Measurements from ENCODE around the gene PHF2. TPM values are rescaled to one million over a fixed set of nuclear protein-coding genes. Genes with fewer than 3 reads are reported as not detected.

PHF2 gene
- 10 to 100 TPM; 14.6 to 15.6 TPM for total RNA-seq

- H3K4me3 Mint-ChIP-seq, result peak within 1 kb of the TSS; percentile 82
- H3K27me3 Mint-ChIP-seq, result no peaks in the 10 kb centered on the region
- peak; percentile 34 for DNase-seq
- peaks cover 28% of the 10 kb centered on the region for H3K4me1 Mint-ChIP-seq
- H3K9me3 Mint-ChIP-seq, result no peaks in the 10 kb centered on the region
- peak within 1 kb of the TSS; percentile 85 for H3K27ac Mint-ChIP-seq
- H3K36me3 Mint-ChIP-seq, result peaks cover 4% of the 10 kb centered on the region
Measured at GRCh38 chr9:93576258-93577077, at the start of gene PHF2. Gene PHF2 (plus strand): TSS chr9:93576584. CDS start chr9:93576774, 190 bp downstream.

GRCh38 chr9:93531374-93531773, 45.0 kb upstream of the PHF2 start:
- DNase-seq, result no peak
- H3K27me3 Mint-ChIP-seq, result no peaks in the 10 kb centered on the region
- H3K36me3 Mint-ChIP-seq, result peaks cover 19% of the 10 kb centered on the region

GRCh38 chr9:93532141-93532540, 44.2 kb upstream of the PHF2 start:
- no peaks in the 10 kb centered on the region for H3K9me3 Mint-ChIP-seq
- H3K27me3 Mint-ChIP-seq, result no peaks in the 10 kb centered on the region
- DNase-seq, result no peak
- no peak overlapping the region for H3K27ac Mint-ChIP-seq
- peaks cover 16% of the 10 kb centered on the region for H3K36me3 Mint-ChIP-seq
- no peaks in the 10 kb centered on the region for H3K4me1 Mint-ChIP-seq
- no peak overlapping the region for H3K4me3 Mint-ChIP-seq

More at GRCh38 chr9:93531374-93531773, 45.0 kb upstream of the PHF2 start:
- H3K4me3 Mint-ChIP-seq, result no peak overlapping the region
- no peak overlapping the region for H3K27ac Mint-ChIP-seq
- H3K9me3 Mint-ChIP-seq, result no peaks in the 10 kb centered on the region
- no peaks in the 10 kb centered on the region for H3K4me1 Mint-ChIP-seq

- Mint-ChIP-seq H3K27me3 (no peaks in the 10 kb centered on the region), H3K36me3 (peaks cover 14% of the 10 kb centered on the region), H3K4me3 (no peak overlapping the region), H3K9me3 (no peaks in the 10 kb centered on the region), H3K4me1 (no peaks in the 10 kb centered on the region), H3K27ac (no peak overlapping the region)
- no peak for DNase-seq
Measured at GRCh38 chr9:93533863-93534262, 42.5 kb upstream of the PHF2 start.

GRCh38 chr9:93536167-93536566, 40.2 kb upstream of the PHF2 start:
- no peak overlapping the region for H3K4me3 Mint-ChIP-seq
- H3K4me1 Mint-ChIP-seq, result no peaks in the 10 kb centered on the region
- no peaks in the 10 kb centered on the region for H3K27me3 Mint-ChIP-seq
- no peaks in the 10 kb centered on the region for H3K9me3 Mint-ChIP-seq
- H3K36me3 Mint-ChIP-seq, result peaks cover 14% of the 10 kb centered on the region
- H3K27ac Mint-ChIP-seq, result no peak overlapping the region
- DNase-seq, result no peak

- Mint-ChIP-seq H3K9me3 (no peaks in the 10 kb centered on the region), H3K4me1 (no peaks in the 10 kb centered on the region), H3K4me3 (no peak overlapping the region), H3K27ac (no peak overlapping the region), H3K27me3 (no peaks in the 10 kb centered on the region), H3K36me3 (peaks cover 14% of the 10 kb centered on the region)
- DNase-seq, result no peak
Measured at GRCh38 chr9:93536874-93537273, 39.5 kb upstream of the PHF2 start.

- no peak for DNase-seq
- Mint-ChIP-seq H3K9me3 (no peaks in the 10 kb centered on the region), H3K4me3 (no peak overlapping the region), H3K4me1 (no peaks in the 10 kb centered on the region), H3K27me3 (no peaks in the 10 kb centered on the region), H3K36me3 (peaks cover 2% of the 10 kb centered on the region), H3K27ac (no peak overlapping the region)
Measured at GRCh38 chr9:93540305-93540704, 36.1 kb upstream of the PHF2 start.

GRCh38 chr9:93541005-93541404, 35.4 kb upstream of the PHF2 start:
- H3K9me3 Mint-ChIP-seq, result no peaks in the 10 kb centered on the region
- no peak overlapping the region for H3K27ac Mint-ChIP-seq
- H3K4me1 Mint-ChIP-seq, result no peaks in the 10 kb centered on the region
- no peaks in the 10 kb centered on the region for H3K27me3 Mint-ChIP-seq
- peaks cover 2% of the 10 kb centered on the region for H3K36me3 Mint-ChIP-seq
- no peak for DNase-seq
- no peak overlapping the region for H3K4me3 Mint-ChIP-seq

- H3K36me3 Mint-ChIP-seq, result peaks cover 8% of the 10 kb centered on the region
- H3K27me3 Mint-ChIP-seq, result no peaks in the 10 kb centered on the region
- no peak overlapping the region for H3K4me3 Mint-ChIP-seq
- DNase-seq, result no peak
- no peaks in the 10 kb centered on the region for H3K4me1 Mint-ChIP-seq
- H3K27ac Mint-ChIP-seq, result peak overlapping the region; percentile 14
- no peaks in the 10 kb centered on the region for H3K9me3 Mint-ChIP-seq
Measured at GRCh38 chr9:93541581-93542349, 34.6 kb upstream of the PHF2 start.

- Mint-ChIP-seq H3K9me3 (no peaks in the 10 kb centered on the region), H3K4me3 (no peak overlapping the region), H3K36me3 (peaks cover 11% of the 10 kb centered on the region), H3K27me3 (no peaks in the 10 kb centered on the region), H3K27ac (no peak overlapping the region), H3K4me1 (no peaks in the 10 kb centered on the region)
- DNase-seq, result no peak
Measured at GRCh38 chr9:93543117-93543516, 33.3 kb upstream of the PHF2 start.

- Mint-ChIP-seq H3K36me3 (peaks cover 15% of the 10 kb centered on the region), H3K4me1 (no peaks in the 10 kb centered on the region), H3K4me3 (no peak overlapping the region), H3K27me3 (no peaks in the 10 kb centered on the region), H3K9me3 (no peaks in the 10 kb centered on the region), H3K27ac (no peak overlapping the region)
- DNase-seq, result no peak
Measured at GRCh38 chr9:93546356-93546755, 30.0 kb upstream of the PHF2 start.

GRCh38 chr9:93549611-93550010, 26.8 kb upstream of the PHF2 start:
- Mint-ChIP-seq H3K36me3 (peaks cover 23% of the 10 kb centered on the region), H3K27me3 (no peaks in the 10 kb centered on the region), H3K4me1 (no peaks in the 10 kb centered on the region), H3K9me3 (no peaks in the 10 kb centered on the region), H3K4me3 (no peak overlapping the region), H3K27ac (no peak overlapping the region)
- DNase-seq, result no peak

- Mint-ChIP-seq H3K36me3 (peaks cover 17% of the 10 kb centered on the region), H3K27me3 (no peaks in the 10 kb centered on the region), H3K27ac (no peak overlapping the region), H3K4me3 (no peak overlapping the region), H3K4me1 (no peaks in the 10 kb centered on the region), H3K9me3 (no peaks in the 10 kb centered on the region)
- DNase-seq, result no peak
Measured at GRCh38 chr9:93552923-93553322, 23.5 kb upstream of the PHF2 start.

GRCh38 chr9:93555370-93555769, 21.0 kb upstream of the PHF2 start:
- Mint-ChIP-seq H3K9me3 (no peaks in the 10 kb centered on the region), H3K4me3 (no peak overlapping the region), H3K27me3 (no peaks in the 10 kb centered on the region), H3K4me1 (no peaks in the 10 kb centered on the region), H3K36me3 (peaks cover 21% of the 10 kb centered on the region), H3K27ac (no peak overlapping the region)
- DNase-seq, result no peak

- DNase-seq, result no peak
- H3K27me3 Mint-ChIP-seq, result no peaks in the 10 kb centered on the region
- no peaks in the 10 kb centered on the region for H3K9me3 Mint-ChIP-seq
- no peak overlapping the region for H3K27ac Mint-ChIP-seq
- no peaks in the 10 kb centered on the region for H3K4me1 Mint-ChIP-seq
- H3K36me3 Mint-ChIP-seq, result peaks cover 19% of the 10 kb centered on the region
- H3K4me3 Mint-ChIP-seq, result no peak overlapping the region
Measured at GRCh38 chr9:93557366-93558137, 18.8 kb upstream of the PHF2 start.

Data from activated naive CD8-positive, alpha-beta T cell treated with anti-CD3 and anti-CD28 coated beads for 36 hours (primary cell).